MV-4-11 (cell line): Measurements from ENCODE around the gene KCNJ14.
"Not testable (repeated sequence)": the region's sequence is repeated elsewhere in the genome, so short reads cannot be mapped to it uniquely, and the experiment has no call there.

Experiments used
- DNase-seq: peaks from one replicate; lab custom pipeline; 2025; lab: John Stamatoyannopoulos, UW

KCNJ14 gene

GRCh38 chr19:48471836-48472235, 16.5 kb downstream of the KCNJ14 start:
- no peak for DNase-seq

DNA sequence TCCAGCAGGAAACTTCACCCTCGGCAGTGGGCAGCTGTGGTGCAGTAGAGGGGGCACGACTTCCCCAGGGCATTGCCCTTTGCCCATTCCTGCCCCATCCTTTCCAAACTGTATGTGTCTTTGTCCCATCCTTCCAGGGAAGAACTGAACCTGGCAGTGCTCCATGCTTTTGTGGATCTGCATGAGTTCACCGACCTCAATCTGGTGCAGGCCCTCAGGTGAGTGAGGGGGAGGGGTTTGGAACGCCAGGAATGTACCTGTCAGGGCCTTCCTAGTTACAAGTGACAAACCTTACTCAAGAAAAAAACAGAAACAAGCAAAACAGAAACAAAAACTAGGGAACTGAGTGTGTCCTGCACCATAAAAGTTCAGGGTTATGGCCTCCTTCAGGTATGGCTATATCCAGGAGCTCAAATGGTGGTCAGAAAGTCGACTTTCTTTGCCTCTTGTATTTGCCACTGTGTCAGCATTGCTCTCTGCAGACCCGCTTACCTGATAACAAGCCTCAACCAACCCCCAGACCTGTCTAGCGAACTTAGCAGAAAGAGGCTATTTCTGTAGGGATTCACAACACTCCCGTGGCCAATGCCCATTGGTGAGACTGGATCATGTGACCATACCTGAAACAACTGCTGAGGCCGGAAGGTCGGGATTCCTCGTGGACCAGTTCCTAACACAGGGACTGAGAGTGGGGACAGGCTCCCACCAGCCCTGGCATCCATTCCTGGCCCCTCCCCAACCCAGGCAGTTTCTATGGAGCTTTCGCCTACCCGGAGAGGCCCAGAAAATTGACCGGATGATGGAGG, 18.0 kb downstream of the KCNJ14 start:
- no peak for DNase-seq

- no peak for DNase-seq
These were observed 18.8 kb downstream of the KCNJ14 start for GRCh38 chr19:48474084-48474592.

DNA sequence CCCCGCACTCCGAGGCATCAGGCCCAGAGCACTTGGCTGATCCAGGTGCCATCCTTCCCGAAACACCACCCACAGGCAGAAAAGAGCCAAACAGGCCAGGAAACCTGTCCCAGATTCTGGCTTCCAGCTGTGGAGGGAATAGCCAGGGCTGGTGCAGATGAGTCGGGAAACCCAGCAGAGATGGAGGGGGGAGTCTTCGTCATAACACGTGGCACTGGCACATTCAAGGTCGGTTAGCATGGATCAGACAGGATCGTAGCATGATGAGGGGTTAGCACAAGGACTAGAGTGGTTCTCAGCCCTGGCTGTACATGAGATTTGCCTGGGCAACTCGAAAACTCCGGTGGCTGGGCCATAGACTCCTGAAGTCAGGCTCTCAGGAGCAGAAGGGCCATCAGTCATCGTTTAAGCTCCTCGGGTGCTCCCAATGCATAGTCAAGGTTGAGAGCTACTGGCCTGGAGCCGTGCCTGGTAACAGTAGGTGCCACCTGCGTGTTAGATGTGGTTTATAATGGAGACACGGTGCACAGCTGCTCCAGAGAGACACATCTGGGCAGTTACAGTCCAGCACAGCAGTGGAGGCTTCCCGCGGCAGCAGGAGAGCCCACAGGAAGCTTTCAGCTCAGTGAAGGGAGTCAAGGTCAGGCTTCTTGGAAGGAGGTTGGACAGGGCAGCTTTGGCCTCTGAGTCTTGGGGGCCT, 20.1 kb downstream of the KCNJ14 start:
- DNase-seq: no peak

GRCh38 chr19:48476176-48476575, 20.8 kb downstream of the KCNJ14 start:
- DNase-seq: peak; percentile 24

GRCh38 chr19:48477067-48477685, 21.8 kb downstream of the KCNJ14 start:
- no peak for DNase-seq

DNA sequence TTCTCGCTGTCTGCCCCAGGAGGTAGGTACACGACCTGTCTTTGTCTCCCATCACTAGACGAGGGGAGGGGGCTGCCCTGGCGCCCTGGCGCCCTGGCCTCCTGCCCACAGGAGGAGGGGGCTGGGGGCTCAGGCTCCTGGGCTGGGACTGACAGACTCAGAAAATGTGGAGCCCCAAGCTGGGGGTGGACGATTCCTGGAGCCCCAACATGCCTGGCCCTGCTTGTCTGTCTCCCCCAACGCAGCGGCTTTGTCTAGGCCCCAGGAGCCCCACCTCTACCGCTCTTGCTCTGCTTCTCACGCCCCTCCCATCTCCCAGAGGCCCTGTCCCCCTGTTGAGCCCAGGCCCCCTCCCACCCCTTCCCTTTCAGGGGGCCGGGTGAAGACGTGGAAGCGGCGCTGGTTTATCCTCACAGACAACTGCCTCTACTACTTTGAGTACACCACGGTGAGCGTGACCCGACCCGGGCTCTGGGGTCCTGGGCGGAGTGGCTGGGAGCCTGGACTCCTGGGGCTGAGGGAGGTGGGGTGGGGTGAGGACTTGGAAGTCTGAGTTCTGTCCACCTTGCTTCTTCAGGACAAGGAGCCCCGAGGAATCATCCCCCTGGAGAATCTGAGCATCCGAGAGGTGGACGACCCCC, 22.4 kb downstream of the KCNJ14 start:
- DNase-seq: no peak

- no peak for DNase-seq
These were observed 23.2 kb downstream of the KCNJ14 start for GRCh38 chr19:48478339-48479256.

DNA sequence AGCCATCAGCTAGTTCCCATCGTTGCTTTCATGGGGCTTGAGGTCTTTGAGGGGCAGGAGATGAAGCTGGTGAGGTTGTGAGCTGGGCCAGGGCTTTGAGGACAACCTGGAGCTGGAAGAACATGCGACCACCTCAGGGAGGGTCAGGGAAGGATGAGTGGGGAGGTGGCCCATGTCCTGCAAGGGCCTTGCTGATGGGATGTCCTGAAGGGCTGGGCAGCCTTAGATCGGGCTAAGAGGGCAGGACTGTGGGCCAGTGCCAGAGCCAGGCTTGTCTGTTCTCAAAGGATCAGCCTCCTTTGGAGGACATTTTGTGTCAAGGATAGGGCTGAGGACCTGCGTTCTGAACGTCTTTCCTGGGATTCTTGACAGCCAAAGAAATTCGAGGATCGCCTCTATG, 24.3 kb downstream of the KCNJ14 start:
- no peak for DNase-seq

DNA sequence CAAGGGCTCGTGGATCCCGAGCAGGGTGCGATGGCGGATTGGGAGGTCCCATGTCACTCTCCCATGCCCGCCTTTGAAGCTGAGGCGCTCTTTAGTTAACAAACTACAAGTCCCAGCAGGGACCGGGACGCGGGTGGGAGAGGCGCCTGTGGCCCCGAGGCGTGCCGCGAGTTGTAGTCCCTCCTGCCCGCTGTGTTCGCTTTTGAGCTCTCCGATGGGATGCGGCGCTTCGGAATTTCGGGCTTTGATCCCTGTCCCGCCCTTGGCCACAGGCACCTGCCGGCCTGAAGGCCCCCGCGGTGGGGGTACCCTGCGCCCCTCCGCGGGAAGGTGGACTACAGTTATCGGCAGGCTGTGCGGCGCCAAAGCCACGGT, 24.8 kb downstream of the KCNJ14 start:
- peak; percentile 33 for DNase-seq

- DNase-seq: peak; percentile 58
These were observed 25.5 kb downstream of the KCNJ14 start for GRCh38 chr19:48480558-48481500.

- no peak for DNase-seq
These were observed 26.7 kb downstream of the KCNJ14 start for GRCh38 chr19:48481846-48482639.

GRCh38 chr19:48483301-48483700, 27.9 kb downstream of the KCNJ14 start:
- no peak for DNase-seq

DNA sequence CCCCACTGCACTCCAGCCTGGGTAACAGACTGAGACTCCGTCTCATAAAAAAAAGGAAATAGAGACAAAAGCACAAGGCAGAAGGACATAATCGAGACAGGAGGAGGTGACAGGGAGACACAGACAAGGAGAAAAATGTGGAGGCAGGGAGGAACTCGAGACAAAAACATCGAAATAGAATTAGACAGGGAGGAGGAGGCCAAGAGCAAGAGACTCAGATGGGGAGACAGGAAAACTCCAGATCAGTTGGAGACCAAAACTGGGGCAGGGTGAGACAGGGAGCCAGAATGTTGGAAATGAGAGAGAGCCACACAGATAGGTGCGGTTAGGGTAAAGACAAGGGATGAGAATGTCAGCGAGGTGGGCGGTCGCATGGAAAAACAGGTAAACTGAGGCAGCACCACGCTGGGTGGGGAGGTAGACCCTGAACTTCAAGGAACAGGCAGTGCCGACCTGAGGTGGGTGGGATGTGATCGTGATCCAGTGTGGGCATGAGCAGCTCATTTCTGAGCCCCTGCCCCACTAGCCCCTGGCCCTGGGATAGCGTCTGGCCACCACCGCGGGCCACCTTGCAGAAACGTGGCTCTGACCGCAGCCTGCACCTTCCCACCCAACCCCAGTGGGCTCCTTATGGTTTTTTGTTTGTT, 29.0 kb downstream of the KCNJ14 start:
- no peak for DNase-seq

GRCh38 chr19:48484931-48485612, 29.7 kb downstream of the KCNJ14 start:
- DNase-seq: no peak

DNA sequence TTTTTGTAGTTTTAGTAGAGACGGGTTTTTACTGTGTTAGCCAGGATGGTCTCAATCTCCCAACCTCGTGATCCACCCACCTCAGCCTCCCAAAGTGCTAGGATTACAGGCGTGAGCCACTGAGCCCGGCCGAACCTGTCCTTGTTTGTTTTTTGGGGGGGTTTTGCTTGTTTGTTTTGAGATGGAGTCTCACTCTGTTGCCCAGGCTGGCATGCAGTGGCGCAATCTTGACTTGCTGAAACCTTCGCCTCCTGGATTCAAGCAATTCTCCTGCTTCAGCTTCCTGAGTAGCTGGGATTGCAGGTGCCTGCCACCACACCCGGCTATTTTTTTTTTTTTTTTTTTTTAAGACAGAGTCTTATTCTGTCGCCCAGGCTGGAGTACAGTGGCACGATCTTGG, 31.3 kb downstream of the KCNJ14 start:
- DNase-seq: not testable (repeated sequence)

GRCh38 chr19:48487544-48487943, 32.2 kb downstream of the KCNJ14 start:
- no peak for DNase-seq

DNA sequence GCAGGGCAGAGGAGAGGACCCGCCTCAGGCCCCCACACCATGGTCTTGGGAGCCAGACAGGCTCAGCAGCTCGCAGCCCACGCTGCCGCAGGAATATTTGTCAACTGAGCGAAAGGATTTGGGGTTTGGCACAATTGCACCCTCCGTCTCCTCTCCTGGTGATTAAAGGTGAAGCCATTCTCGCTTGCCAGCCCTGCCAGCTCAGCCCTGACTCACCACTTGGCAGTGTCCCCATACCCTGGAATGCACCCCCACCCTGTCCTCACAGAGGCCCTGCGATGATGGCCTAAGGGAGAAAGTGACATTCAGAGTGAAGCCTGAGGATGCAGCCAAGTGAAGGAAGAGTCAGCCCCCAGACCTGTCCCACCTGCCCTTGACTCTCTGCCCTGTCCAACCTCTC, 32.6 kb downstream of the KCNJ14 start:
- DNase-seq: no peak
